AG09309 (cell line): ENCODE results near the gene SIRT3.

Experiments used
- DNase-seq: peaks from one replicate; pipeline ENCODE4 v3.0.0-alpha.2; 2010; ENCODE audit warnings: low read depth
- H3K4me3 ChIP-seq: 2 replicates; pipeline ENCODE4 v1.5.1; 2011; ENCODE audit warnings: mild to moderate bottlenecking, low read depth, low read length, moderate library complexity; ENCODE audit not compliant: control insufficient read depth
- CTCF ChIP-seq: IDR thresholded peaks from 2 replicates; pipeline ENCODE4 v1.5.1; 2011; ENCODE audit warnings: mild to moderate bottlenecking, low read depth, low read length, inconsistent platforms; ENCODE audit not compliant: insufficient read depth, control insufficient read depth; ENCODE audit errors: missing control alignments

SIRT3 gene

GRCh38 chr11:230431-230830, 5.7 kb downstream of the SIRT3 start:
- no peak for DNase-seq
- TF ChIP-seq CTCF: no peak
- H3K4me3 ChIP-seq: no peak overlapping the region

GRCh38 chr11:227824-228379, 8.2 kb downstream of the SIRT3 start:
- no peak for TF ChIP-seq CTCF
- DNase-seq: no peak

GRCh38 chr11:225734-226453, 10.2 kb downstream of the SIRT3 start:
- no peak for DNase-seq
- H3K4me3 ChIP-seq: no peak overlapping the region
- TF ChIP-seq CTCF: no peak

More at GRCh38 chr11:227824-228379, 8.2 kb downstream of the SIRT3 start:
- no peak overlapping the region for H3K4me3 ChIP-seq

- DNase-seq: no peak
- no peak for TF ChIP-seq CTCF
- no peak overlapping the region for H3K4me3 ChIP-seq
Observed at GRCh38 chr11:224424-224823, 11.7 kb downstream of the SIRT3 start.

- no peak for TF ChIP-seq CTCF
- no peak overlapping the region for H3K4me3 ChIP-seq
- no peak for DNase-seq
Observed at GRCh38 chr11:223884-224283, 12.3 kb downstream of the SIRT3 start.

GRCh38 chr11:223026-223789, 12.9 kb downstream of the SIRT3 start:
- no peak overlapping the region for H3K4me3 ChIP-seq
- TF ChIP-seq CTCF: no peak
- no peak for DNase-seq
